KG1 (cell line): Measurements from ENCODE around the gene ATP5PD.
A peak's percentile ranks its signal among the peaks of the same experiment; 100 is the strongest.
"Not testable (repeated sequence)": the region's sequence is repeated elsewhere in the genome, so short reads cannot be mapped to it uniquely, and the experiment has no call there.

Source experiments
- DNase-seq: peaks from one replicate; lab custom pipeline; 2025; lab: John Stamatoyannopoulos, UW

The ATP5PD gene

DNA sequence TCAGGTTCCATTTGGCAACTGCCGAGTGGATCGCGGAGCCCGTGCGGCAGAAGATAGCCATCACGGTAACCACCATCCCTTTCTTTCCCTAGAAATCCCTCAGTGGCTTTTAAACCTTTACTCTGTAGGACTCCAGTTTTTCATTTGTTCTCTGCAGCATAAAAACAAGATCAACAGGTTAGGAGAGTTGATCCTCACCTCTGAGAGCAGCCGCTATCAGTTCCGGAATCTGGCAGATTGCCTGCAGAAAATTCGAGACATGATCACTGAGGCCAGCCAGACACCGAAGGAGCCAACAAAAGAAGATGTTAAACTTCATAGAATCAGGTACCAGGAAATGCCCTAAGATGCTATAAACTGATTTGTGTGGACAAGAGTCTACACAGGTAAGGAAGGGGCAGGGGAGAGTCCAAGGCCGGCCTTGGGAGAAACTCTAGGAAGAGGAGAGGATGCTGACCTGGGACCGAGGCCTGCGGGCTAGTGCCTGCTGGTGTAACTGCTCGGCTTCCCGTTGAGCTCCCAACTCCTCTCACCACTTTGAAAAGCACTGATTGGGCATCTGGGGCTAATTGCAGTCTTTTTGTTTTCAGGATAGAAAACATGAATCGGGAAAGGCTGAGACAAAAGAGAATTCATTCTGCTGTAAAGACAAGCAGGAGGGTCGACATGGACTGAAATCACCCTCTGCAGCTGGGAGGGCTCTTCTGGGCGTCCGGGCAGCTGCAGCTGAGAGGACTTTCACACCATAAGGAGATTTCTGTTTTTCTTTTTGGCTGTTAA is 26.2 kb downstream of the ATP5PD start:
- DNase-seq, result no peak

DNA sequence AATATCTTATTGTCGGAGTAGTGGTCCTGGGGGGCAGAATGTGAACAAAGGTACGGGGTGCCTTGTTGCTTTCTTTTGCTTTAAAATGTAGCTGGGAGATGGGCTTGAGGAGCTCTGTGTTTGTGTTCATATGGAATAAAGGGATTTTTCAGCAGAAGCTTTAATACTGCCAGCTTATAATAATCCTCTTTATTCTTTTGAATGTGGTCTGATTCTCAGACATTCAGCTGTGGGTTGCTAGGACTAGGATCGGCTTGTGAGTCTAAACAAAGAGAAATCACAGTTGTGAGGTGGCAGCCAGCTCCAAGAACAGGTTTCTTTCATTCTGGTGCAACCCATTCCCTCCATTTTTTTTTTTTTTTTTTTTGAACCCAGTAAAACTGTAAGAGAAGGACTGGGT is 27.1 kb downstream of the ATP5PD start:
- DNase-seq, result no peak

DNA sequence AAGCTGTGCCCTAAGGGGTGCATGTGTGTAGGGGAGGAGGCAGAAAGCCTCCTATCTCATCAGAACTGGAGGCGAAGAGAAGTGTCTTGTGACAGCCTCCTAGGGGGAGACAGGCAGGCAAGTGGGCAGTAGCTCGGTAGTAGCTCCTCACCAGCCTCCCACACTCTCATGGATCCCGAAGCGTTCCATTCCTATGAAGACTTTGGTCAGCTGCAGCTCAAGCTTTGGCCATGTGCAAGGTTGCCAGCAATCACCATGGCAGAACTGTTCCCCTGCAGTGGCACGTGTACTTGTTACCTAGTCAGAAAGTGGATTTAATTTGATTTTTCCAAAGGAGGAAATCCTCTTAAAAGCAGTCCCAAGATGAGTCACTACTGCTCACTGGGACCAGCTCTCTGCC is 27.6 kb downstream of the ATP5PD start:
- DNase-seq, result no peak

DNA sequence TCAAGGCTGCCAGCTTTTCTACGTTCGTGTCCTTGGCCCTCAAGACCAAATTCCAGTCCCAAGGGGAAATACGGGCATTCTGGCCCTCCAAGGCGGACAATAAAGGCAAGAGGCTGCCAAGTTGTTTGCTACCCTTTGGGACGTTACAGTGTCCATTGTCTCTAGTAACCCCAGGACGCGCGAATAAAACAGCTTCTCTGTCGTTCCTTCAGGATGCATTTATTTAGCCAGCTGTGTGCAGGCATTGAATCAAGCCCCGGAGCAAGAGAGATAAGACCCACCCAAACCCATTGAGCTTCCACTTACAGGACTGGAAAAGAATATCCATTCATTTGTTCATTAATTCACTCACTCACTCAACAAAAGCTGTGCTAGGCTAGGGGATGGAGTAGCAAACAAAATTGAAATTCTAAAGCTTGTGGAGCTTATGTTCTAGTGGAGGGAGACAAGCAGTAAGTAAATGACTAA is 33.6 kb downstream of the ATP5PD start:
- DNase-seq, result peak; percentile 56

DNA sequence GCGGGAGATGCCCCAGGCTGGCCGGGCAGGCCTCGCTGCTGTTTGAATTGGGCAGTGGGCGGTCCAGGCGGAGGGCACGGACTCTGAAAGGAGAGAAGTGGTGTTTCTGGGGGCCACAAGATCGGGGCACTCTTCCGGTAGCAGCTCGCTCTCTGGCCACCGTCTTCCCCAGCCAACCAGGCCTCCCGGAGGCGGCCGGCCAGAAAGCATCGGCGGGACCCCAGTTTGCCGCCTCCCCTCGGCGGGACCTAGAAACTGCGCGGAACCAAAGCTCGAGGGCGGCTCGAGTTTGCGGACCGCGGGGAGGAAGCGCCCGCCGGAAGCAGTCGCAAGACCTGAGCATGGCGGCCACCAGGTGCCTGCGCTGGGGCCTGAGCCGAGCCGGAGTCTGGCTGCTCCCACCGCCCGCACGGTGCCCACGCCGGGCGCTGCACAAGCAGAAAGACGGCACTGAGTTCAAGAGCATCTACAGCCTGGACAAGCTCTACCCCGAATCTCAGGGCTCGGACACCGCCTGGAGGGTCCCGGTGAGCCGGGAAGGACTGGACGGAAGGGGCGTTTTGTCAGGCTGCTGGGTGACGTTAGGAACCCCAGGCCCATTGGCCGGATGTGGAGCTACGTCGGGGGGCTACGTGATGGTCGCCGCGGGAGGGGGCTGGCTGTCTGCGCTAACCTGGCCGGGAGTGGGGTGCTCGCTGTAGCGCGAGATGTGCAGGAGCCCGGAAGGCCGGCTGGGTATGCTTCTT is 34.2 kb downstream of the ATP5PD start, which contains the start of gene MRPL58:
Gene MRPL58, plus strand, starts transcription at position 325 of the 746 bp plus-strand sequence. Its CDS starts 17 bp downstream, at position 342.
- peak; percentile 67 for DNase-seq

DNA sequence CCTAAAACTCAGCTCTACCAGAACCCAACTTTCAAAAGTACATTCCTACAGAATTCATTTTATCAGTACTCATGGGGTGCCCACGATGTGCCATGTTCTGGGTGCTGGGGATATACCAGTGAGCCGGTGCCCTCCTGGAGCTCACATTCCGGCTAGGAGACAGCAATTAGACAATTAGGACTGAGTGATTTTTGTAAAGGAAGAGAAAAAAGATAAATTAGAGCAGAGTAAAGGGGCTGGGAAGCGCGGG is 34.7 kb downstream of the ATP5PD start:
- no peak for DNase-seq

DNA sequence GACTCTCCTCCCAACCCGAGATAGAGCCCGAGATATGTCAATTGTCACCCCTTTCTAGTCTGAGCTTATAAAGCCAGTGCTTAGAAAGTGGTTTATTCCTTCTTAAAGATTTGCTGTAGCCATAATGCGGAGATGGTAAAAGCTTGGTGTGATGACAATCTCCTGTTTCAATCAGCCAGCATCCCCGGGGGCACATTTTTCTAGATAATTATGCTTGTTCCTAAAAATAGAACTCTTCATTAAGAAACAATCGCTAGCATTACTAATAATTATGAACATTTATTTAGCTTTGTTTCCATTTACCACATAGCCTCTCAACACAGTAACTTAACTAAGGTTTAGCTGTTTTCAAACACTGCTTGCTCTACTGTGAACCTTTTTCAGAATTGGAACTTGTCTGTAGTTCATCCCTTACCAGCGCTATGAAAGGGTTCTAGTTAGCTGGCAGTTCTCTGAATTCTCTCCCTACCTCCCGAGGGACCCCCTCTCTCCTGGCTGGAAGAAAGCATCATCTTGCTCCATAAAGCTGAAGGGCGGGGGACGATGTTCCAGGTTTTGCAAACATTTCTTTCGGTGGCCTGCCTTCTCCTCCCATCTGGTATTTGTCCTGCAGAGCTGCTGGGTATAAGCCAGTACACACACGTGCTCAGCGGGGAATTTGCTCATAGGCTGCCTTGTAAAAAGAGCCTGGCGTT is 35.2 kb downstream of the ATP5PD start:
- no peak for DNase-seq

DNA sequence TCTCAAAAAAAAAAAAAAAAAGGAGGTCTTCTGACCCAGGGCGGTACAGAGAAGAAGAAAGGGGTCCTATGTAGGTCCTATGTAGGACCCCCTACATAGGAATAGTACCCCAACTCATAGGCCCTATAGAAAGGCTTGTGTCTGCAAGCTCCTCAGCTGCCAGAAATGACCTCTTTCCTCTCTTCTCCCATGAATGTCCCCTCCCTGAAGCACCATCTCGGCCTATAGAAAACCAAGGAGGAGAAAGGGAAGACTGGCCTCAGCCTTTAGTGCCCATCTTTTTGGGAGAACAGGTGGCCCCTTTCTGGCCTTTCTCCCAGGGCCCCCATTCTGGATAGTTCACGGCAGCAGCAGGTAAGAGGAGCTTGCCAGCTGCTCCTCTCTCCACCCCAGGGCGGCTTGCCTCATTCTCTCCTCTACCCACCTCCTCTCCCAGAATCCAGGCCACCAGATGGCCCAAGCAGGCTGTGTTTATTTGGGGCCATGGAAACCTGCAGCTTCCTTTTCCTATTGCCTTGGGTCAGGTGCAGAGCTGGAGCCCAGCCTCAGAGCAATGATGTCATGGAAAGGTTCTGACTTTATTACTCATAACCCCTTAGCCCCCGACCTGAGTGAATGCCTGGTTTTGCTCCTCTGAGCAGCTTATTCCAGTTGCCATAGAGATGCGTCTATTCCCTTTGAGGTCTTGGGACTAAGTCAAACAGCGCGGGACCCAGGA is 35.9 kb downstream of the ATP5PD start:
- no peak for DNase-seq

DNA sequence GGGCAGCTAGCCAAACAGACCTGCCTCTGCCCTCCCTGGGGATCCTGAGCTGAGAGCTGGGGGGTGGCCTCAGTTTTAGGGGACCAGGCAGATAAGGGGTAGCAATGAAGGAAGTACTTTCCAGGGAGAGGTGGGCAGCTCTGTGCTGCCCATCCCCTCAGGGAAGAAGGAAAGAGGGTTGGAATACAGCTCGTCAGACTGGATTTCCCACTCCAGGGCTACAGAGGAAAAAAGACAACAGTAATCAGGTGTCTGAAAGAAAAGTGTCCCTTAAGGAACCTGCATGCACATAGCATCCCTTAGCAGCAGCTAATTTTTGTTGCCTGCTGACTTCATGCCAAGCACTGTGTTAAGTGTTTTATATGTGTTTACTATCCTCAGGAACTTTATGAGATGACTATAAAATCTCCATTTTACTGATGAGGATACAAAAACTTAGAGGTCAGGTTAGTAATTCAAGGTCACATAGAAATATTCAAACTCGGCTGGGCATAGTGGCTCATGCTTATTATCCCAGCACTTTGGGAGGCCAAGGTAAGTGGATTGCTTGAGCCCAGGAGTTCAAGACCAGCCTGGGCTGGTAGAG is 37.5 kb downstream of the ATP5PD start:
- no peak for DNase-seq

DNA sequence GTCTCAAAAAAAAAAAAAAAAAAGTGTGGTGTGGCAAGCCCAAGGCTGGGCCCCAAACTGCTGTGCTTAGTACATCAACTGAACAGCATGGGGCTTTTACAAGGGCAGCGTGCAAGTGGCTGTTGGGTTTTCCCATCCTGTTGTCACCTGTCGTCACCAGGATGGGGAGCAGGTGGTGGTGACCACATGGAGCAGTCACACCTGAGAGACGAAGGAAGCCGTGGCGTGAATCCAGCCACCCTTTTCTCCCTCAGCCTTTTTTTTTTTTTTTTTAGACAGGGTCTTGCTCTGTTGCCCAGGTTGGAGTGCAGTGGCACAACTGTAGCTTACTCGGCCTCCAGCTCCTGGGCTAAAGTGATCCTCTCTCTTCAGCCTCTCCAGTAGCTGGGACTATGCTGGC is 38.4 kb downstream of the ATP5PD start:
- DNase-seq, result no peak

DNA sequence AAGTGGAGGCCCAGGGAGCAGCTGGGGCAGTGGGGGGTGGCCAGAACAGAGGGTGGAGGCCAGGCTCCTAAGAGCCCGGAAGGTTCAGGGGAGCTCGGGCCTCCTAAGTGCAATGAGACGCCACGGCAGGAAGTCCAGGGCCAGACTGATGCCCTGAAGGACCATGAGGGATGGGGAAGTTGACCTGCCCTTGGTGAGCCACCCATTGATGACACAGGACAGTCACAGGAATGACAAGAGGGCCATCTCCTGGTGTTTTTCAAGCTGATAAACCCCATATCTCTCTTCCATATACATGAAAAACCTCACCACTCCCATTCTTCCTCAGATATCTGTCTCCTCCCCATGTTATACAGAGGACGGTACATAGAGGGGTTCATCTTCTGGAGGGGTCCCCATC is 40.1 kb downstream of the ATP5PD start:
- no peak for DNase-seq

DNA sequence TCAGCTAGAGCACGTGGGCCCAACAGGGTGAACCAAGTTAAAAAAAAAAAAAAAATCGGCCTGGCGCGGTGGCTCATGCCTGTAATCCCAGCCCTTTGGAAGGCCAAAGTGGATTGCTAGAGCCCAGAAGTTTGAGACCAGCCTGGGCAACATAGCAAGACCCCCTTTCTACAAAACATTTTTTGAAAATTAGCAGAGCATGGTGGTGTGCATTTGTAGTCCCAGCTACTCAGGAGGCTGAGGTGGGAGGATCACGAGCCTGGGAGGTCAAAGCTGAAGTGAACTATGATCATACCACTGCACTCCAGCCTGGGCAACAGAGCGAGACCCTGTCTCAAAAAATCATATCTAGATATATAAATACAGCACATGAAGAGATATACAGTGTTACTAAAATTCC is 40.7 kb downstream of the ATP5PD start:
- DNase-seq, result not testable (repeated sequence)

DNA sequence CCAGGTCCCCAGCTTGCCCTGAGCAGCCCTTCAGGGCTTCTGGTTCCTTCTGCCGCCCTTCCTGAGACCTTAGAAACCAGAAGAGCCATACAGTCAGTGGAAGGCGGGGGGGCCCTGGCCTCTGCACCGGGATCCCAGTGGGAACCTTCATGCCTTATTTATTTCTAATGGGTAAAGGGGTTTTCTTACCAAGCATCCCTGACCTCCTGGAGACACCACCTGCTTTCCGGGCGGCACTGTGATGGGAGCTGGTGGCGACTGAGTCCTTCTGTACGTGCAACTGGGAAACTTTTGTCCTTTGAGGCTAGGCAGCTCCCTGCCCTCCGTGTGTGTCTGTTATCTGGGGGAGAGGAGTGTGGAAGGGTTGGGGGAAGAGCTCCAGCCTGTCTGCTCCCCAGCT is 41.5 kb downstream of the ATP5PD start:
- DNase-seq, result no peak

DNA sequence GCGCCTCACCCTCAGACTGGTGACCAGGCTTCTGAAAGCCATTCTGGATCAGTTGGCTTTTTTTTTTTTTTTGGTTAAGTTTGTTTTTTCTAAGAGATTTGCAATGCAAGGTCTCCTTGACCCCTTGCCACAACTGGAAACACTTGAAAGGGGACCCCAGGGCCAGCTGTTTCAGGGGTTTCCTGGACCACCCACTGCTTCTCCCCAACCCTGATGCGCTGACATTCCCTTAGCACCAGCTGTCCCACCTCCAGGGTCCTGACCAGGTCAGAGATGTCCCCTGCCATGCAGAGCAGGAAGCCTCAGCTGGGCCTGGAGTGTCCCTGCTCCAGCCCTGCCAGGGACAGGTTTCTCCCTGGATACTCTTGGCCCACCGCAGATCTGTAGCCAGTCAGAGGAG is 42.4 kb downstream of the ATP5PD start:
- no peak for DNase-seq

DNA sequence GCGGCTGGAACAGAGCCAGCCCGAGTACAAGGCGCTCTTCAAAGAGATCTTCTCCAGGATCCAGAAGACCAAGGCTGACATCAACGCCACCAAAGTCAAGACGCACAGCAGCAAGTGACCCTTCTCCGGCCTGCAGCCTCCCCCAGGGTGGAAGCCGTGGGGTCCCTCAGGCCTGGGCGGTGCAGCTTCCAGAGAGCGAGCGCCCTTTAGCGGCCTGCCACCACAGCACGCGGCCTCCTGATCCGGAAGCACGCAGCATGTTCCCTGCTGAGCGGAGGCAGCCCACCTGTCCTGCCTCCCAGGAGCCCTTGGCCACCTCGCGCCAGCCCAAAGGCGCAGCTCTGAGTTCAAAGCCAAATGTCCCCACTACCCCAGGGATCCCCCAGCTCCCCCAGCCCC is 42.8 kb downstream of the ATP5PD start:
- no peak for DNase-seq

DNA sequence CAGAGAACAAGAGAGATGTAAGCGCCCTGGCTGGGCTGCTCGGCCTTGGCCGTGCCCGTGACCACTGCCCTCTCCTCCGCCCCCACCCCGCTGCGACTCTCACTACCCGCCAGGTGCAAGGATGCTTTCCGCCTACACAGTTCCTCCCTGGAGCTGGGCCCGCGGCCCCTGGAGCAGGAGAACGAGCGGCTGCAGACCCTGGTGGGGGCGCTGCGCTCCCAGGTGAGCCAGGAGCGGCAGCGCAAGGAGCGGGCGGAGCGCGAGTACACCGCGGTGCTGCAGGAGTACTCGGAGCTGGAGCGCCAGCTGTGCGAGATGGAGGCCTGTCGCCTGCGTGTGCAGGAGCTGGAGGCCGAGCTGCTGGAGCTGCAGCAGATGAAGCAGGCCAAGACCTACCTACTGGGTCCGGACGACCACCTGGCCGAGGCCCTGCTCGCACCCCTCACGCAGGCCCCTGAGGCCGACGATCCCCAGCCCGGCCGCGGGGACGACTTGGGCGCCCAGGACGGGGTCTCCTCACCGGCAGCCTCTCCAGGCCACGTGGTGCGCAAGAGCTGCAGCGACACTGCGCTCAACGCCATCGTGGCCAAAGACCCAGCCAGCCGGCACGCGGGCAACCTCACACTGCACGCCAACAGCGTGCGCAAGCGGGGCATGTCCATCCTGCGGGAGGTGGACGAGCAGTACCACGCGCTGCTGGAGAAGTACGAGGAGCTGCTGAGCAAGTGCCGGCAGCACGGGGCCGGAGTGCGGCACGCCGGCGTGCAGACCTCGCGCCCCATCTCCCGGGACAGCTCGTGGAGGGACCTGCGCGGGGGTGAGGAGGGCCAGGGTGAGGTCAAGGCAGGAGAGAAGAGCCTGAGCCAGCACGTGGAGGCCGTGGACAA is 43.5 kb downstream of the ATP5PD start:
- DNase-seq, result no peak

DNA sequence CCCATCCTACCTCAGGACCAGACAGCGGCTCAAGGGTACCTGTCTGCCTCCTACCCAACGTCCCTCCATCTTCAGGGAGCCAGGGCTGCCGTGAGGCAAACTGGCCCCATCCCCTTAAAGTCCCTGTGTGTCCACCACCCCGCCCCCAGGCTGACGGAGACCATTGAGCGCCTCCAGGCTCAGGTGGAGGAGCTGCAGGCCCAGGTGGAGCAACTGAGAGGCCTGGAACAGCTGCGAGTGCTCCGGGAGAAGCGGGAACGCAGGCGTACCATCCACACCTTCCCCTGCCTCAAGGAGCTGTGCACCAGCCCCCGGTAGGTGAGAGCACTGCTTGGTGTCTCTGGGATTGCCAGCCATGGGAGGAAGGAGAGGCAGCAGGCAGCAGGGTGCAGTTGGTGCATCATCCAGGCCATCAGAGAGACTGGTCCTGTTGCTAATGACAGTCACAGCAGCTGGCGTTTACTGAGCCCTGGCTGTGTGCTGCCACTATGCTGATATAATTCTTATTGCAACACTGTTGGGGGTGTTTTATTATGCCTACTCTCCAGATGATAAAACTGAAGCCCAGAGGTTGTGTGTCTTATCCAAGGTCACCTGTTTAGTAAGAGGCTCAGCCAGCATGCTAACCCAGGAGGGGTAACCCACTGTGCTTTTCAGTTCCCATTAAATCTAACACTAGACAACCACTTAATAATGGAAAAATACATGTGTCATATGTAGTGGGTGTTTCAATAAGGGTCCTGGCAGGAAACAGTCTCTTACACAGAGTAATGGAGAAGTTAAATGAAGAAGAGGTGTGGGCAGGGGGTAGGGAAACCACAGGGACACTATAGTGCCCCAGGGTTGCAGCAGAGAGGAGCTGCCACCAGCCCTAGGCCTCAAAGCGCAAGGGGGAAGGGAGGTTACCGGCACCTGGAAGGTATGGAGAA is 44.6 kb downstream of the ATP5PD start:
- DNase-seq, result no peak

DNA sequence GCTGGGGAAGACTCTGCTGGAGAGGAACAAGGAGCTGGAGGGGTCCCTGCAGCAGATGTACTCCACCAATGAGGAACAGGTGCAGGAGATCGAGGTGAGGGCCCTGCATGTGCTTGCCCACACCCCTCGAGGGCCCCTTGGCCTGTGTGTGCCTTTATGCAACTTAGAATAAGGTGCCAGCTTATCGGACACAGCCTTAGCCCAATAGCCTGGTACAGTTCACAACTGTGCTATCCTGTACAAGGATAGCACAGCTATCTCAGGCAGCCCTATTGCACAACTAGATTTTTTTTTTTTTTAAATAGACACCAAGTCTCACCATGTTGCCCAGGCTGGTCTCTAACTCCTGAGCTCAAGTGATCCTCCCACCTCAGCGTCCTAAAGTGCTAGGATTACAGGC is 47.2 kb downstream of the ATP5PD start:
- DNase-seq, result no peak

DNA sequence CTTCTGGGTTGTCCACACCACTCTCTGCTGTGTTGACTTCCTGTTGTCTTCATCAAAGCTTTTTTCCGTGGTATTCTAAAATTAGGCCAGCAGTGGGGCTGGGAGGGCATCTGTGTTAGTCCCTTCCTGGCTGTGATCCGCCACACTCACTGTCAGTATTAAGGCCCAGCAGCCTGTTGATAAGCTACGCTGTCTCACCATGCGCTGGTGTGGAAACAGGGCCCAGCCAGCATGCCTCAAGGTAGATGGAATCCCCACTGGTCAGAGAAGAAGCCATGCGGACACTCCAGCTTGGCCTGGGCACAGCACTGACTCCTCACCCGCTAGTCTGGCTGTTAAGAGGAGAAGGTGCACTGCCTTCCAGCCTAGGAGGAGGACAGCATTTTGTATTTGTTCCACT is 48.0 kb downstream of the ATP5PD start:
- DNase-seq, result no peak

DNA sequence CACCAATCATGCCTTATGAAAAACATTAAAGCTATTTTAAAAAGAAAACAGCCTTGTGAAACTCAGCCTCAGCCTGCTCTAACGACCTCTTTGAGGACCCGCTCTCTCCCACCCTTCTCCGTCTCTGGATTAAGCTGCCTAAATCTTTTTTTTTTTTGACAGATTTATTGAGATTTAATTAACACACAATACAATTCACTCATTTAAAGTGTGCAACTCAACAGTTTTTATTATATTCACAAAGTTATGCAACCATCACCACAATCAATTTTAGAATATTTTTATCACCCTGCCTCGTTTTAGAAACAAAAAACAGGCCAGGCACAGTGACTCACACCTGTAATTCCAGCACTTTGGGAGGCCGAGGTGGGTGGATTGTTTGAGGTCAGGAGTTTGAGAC is 50.9 kb downstream of the ATP5PD start:
- no peak for DNase-seq
